ENCODE data around the gene OSCAR.
"Not testable (repeated sequence)": the region's sequence is repeated elsewhere in the genome, so short reads cannot be mapped to it uniquely, and the experiment has no call there.

DNA sequence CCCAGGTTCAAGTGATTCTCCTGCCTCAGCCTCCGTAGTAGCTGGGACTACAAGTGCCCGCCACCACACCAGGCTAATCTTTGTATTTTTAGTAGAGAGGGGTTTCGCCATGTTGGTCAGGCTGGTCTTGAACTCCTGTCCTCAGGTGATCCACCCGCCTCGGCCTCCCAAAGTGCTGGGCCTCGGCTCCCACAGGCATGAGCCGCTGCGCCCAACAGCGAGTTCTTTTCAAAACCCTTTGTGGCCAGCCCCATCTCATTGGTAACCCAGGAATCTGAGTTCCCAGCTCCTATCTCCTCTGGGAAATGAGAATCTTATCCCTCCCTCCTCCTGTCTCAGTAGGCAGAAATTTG, 724 bp downstream of the OSCAR start:
- not testable (repeated sequence) for TF ChIP-seq POLR2A (IDR thresholded peaks at IDR 0.05; ENCODE audit: low read length); GATA1 (IDR thresholded peaks at IDR 0.05; ENCODE audit: low read depth, low read length)

All from erythroblast (primary cell).